Activated CD4-positive, CD25-positive, alpha-beta regulatory T cell treated with anti-CD3 and anti-CD28 coated beads, Interleukin-2, amount 50 U/mL, for 72 hours (primary cell): ENCODE measurements around the gene CFAP90.

Experiments
- DNase-seq: peaks from one replicate; pipeline ENCODE4 v3.0.0; 2021

CFAP90 gene

DNA sequence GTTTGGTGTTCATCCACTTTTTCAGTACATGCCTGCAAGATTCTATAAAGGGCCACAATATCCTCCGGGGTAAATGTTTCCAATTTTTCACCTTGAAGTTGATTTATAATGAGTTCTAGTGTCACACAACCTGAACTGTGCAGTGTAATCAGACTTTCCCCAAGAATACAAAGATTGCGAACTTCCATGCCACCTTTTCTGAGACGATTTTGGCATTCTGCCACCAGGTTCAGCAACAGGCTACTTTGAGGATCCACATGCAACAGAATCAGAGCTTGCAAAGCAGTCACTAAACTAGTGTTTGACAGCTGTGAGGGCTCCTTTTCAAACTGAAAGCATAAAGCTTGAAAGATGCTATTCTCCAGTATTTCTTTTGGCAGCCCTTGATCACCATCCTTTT is 16.3 kb upstream of the CFAP90 start:
- DNase-seq = no peak

DNA sequence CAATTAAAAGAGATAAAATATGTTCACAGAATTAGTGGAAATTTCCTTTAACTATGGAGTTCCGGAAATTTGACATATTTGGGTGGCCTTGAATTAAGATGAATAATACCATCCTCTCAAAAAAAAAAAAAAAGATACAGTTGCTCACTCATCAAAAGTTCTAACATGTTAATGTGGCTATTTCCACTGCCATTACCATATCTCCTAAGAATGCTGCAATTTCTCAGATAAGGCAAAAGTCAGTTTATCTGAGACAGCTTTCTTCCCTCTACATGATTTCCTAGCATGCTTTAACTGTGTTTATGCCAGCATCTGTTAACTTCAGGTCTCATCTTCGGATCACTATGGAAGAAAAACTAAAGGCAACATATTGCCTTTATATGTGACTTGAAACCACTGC is 15.3 kb upstream of the CFAP90 start:
- DNase-seq = no peak

GRCh38 chr5:7857926-7858632 is 7.1 kb upstream of the CFAP90 start:
- DNase-seq = no peak

DNA sequence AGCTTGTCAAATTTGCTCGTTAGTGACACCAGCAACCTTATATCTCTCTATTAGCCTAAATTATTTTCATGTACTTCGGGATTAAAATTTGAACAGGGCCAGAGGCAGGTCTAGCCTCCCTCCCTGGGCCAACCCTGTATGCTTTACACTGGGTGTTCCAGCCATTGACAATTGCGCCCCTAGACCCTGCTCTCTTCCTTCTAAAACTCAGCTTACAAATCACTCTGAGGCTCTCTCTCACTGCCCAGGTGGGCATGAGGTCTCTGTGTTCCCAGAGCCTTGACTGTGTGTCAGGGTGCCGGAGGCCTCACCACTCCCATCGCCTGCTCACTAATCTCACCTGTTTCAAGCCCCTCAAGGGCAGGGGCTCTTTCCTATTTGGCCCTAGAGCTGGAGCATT is 6.4 kb upstream of the CFAP90 start:
- DNase-seq = no peak

- DNase-seq = no peak
Observed at GRCh38 chr5:7856855-7857254, 5.9 kb upstream of the CFAP90 start.

DNA sequence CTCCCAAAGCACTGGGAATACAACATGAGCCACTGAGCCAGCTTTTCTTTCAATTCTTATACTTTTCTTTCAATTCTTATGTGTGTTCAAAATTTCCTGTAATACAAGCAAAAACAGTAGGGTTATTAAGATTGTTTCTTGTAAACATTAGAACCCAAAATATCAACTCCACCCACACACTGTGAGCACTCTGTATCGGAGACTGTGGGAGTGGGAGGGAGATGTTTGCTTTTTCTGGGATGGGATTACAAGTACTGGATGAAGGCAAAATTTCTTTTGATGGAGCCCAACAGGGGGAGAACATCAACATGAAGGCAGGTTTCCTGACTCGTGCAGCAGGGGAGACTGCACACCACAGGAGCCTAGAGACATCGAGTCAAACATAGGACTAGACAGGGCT is 4.7 kb upstream of the CFAP90 start:
- DNase-seq = no peak

- DNase-seq = no peak
Observed at GRCh38 chr5:7852988-7853387, 2.1 kb upstream of the CFAP90 start.

GRCh38 chr5:7852542-7852941 is 1.6 kb upstream of the CFAP90 start:
- no peak for DNase-seq

DNA sequence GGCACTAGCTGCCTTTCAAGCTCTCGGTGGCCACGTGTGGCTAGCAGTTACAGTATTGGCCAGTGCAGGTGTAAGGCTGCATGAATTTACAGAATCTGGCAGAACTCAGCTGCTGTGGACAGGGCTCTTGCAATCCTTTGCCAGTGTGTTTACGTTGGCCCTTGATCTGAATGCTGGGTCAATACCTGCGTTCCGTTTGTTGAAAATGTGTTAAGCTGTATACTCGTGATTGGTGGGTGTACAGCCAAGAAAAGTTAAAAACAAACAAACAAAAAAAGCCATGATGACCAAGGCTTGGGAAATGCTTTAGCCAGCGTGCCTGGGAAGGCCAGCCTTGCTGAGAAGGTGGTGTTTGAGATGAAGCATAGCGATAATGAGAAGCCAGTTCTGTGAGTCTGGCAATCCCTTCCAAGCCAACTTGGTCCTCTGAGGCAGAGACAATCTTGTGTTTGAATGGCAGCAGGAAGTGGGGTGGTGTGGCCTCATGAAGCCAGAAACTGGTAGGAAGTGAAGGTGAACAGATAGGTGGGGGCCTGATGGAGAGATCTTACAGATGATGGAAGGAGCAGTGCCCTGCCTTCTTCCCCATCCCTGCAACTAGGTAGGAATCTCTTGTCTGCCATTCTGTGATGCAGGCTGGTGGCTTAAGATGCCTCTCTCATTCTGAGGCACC is 820 bp upstream of the CFAP90 start:
- DNase-seq = no peak

DNA sequence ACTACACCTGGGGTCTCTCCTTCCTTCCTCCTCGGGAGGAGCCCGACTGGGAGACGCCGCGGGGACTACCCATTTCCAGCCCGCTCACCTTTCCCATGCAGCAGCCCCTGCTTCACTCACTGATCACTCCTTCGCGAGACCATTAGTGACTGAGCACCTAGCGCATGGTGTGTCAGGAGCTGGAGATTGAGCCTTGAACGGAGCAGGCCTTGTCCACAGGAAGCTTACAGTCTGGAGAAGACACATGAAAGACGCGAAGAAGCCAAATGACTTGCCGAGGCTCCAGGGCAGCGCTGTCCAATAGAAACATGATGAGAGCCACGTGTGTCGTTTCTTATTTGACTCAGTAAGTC is 283 bp upstream of the CFAP90 start:
- DNase-seq = no peak

GRCh38 chr5:7849681-7850394 is 1.1 kb downstream of the CFAP90 start:
- DNase-seq = no peak

- DNase-seq = no peak
Observed at GRCh38 chr5:7848296-7848695, 2.6 kb downstream of the CFAP90 start.

GRCh38 chr5:7846327-7846726 is 4.6 kb downstream of the CFAP90 start:
- DNase-seq = no peak

- no peak for DNase-seq
Observed at GRCh38 chr5:7845557-7845956, 5.4 kb downstream of the CFAP90 start.

DNA sequence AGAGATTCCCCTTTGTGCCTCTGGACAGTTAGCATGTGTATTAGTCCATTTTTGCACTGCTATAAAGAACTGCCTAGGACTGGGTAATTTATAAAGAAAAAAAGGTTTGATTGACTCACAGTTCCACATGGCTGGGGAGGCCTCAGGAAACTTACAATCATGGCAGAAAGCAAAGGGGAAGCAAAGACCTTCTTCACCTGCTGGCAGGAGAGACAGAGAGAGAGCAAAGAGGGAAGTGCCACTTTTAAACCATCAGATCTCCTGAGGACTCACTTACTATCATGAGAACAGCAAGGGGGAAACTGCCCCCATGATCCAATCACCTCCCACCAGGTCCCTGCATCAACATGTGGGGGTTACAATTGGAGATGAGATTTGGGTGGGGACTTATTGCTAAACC is 6.0 kb downstream of the CFAP90 start:
- no peak for DNase-seq

DNA sequence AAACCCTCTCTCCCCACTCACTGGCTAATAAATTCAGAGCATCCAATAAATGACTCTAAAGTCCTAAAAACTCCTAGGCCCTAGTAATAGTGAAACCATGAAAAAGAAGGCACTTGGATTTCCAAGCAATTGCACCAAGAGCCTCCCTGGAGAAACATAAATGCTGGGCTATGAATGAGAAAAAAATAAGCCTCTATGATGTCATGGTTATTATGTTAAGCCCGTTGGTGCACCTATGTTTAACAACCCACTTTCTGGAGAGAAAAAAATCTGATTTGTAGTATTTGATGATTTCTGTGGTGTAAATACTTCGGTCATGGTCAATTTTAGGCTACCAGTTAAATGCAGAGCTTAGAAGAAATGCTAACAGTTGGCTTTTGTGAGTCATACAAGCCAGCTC is 8.4 kb downstream of the CFAP90 start:
- no peak for DNase-seq

- DNase-seq = no peak
Observed at GRCh38 chr5:7837403-7837802, 13.5 kb downstream of the CFAP90 start.

GRCh38 chr5:7834982-7835381 is 16.0 kb downstream of the CFAP90 start:
- no peak for DNase-seq

GRCh38 chr5:7828269-7828668 is 22.7 kb downstream of the CFAP90 start:
- no peak for DNase-seq

DNA sequence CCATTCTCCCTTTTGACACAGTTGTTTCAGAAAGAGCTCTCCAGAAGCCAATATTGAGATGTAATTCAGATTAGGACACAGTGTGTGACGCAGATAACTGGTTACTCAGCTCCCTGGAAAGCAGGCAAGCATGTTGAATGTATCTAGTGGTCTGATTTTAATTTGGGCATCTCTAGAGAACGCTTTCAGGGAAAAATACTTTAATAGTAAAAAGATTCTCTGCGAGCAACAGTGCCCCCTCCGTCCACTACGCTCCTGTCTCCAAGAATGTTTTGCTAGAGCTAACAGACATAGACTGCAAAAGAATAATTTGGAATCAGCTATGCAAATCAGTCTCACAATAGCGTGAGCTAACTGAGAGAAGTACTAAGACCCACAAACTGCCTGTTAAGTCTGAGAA is 23.3 kb downstream of the CFAP90 start:
- DNase-seq = no peak

DNA sequence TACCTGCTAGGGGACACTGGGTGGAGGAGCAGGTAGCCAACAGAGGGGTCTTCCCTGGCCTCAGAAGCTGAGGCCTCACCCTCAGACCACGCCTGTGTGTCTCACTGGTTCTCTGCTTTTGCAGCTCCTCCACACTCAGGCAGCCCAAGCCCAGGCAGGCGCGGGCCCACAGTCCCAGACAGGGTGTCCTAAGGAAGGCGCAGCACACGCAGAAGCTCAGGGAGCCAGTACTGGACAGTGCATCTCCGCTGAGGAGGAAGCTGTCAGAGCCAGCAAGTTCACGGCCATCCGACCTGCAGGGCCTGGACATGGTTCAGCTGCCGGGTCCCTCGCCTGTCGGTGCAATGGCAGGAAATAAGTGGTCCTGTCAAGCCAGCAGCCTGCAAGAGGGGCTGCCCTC is 25.3 kb downstream of the CFAP90 start:
- DNase-seq = no peak

- no peak for DNase-seq
Observed at GRCh38 chr5:7824995-7825394, 25.9 kb downstream of the CFAP90 start.

DNA sequence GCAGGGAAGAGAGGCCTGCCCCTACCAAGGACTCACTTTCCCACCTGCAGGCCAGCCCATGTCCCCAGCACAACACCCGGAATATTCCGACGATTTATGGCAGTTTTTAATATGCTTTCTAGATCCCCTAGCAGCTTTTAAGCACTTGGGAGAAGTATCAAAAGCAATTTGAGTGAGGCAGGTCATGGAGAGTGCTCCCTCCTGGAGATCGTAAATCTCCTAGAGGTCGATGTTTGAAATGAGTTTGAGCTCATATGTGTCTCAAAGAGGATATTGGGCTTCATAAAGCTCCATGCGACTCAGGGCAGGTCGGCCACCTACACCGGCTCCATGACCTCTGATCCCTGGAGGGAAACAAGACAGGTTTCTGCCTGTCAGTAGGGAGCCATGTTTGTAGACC is 27.3 kb downstream of the CFAP90 start:
- no peak for DNase-seq

- no peak for DNase-seq
Observed at GRCh38 chr5:7822449-7822848, 28.5 kb downstream of the CFAP90 start.

DNA sequence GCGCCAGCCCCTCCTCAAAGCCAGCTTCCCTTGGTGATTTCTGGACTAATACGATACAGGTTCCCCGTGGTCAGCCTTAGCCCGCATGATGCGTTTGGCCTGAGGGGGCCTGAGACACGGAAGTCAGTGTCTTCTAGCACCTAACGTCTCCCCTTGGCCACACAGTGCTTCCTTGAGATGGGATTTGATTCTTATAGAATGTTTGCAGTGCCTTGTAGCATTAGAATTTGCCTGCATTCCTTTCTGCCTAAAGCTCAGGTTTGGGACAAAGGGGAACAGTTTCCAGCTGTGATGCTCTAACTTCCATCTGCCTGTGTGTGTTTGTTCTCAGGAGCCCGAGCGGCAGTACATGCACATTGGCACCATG is 34.4 kb downstream of the CFAP90 start:
- DNase-seq = no peak
